Endodermal cell (in vitro differentiated cells): ENCODE measurements around the gene SPATA46. TPM values are rescaled to one million over a fixed set of nuclear protein-coding genes. Genes with fewer than 3 reads are reported as not detected.

Experiments used
- DNase-seq: peaks from one replicate; pipeline ENCODE4 v3.0.0-alpha.2; 2017
- H3K27ac ChIP-seq: 2 replicates; pipeline ENCODE4 v1.5.1; 2013; ENCODE audit warnings: mild to moderate bottlenecking, low read depth, low read length, moderate library complexity
- H3K27me3 ChIP-seq: 2 replicates; pipeline ENCODE4 v1.6.1; 2013; ENCODE audit warnings: mild to moderate bottlenecking, low read length, moderate library complexity; ENCODE audit not compliant: insufficient read depth, control insufficient read depth, poor library complexity, severe bottlenecking
- H3K36me3 ChIP-seq: 2 replicates; pipeline ENCODE4 v1.7.0; 2013; ENCODE audit warnings: mild to moderate bottlenecking, low read length, moderate library complexity; ENCODE audit not compliant: control insufficient read depth, insufficient read depth
- H3K4me1 ChIP-seq: one replicate; pipeline ENCODE4 v1.7.0; 2013; ENCODE audit warnings: low read length; ENCODE audit not compliant: control insufficient read depth, insufficient read depth
- H3K4me3 ChIP-seq: 2 replicates; pipeline ENCODE4 v1.5.1; 2013; ENCODE audit warnings: mild to moderate bottlenecking, low read length, moderate library complexity
- H3K9ac ChIP-seq: 2 replicates; pipeline ENCODE4 v1.6.1; 2013; ENCODE audit warnings: mild to moderate bottlenecking, low read length, moderate library complexity; ENCODE audit not compliant: poor library complexity, severe bottlenecking; ENCODE audit errors: extremely low read depth
- H3K9me3 ChIP-seq: 2 replicates; pipeline ENCODE4 v1.6.1; 2013; ENCODE audit warnings: mild to moderate bottlenecking, low read length, moderate library complexity; ENCODE audit not compliant: control insufficient read depth
- H3K27ac Mint-ChIP-seq: 2 replicates; pipeline ENCODE4 v1.8.0; 2020; ENCODE audit warnings: mixed read lengths
- H3K27me3 Mint-ChIP-seq: 2 replicates; pipeline ENCODE4 v1.8.0; 2021; ENCODE audit warnings: mild to moderate bottlenecking, mixed read lengths; ENCODE audit not compliant: insufficient read depth
- H3K36me3 Mint-ChIP-seq: 2 replicates; pipeline ENCODE4 v1.8.0; 2020; ENCODE audit warnings: low read depth, mixed read lengths
- H3K4me1 Mint-ChIP-seq: 2 replicates; pipeline ENCODE4 v1.8.0; 2020; ENCODE audit warnings: mixed read lengths
- H3K4me3 Mint-ChIP-seq: 2 replicates; pipeline ENCODE4 v1.8.0; 2020; ENCODE audit warnings: mild to moderate bottlenecking, moderate library complexity, mixed read lengths
- H3K9me3 Mint-ChIP-seq: 2 replicates; pipeline ENCODE4 v1.8.0; 2020; ENCODE audit warnings: mild to moderate bottlenecking, mixed read lengths
- CTCF ChIP-seq: fragments of 200-600 bp; sonication (generic); conservative IDR thresholded peaks from 2 replicates; pipeline ENCODE4 v1.5.0; 2021; ENCODE audit warnings: antibody characterized with exemption, mild to moderate bottlenecking
- WGBS, 2 experiments: methylation state at CpG; one replicate each; pipeline versions ENCODE4 v1.1.5 to v1.1.7; 2013; ENCODE audit warnings: missing lambda C conversion rate in 2 of 2, mixed read lengths in 1 of 2; ENCODE audit not compliant: insufficient coverage in 1 of 2, insufficient read length in 1 of 2; 5-methylcytosine and 5-hydroxymethylcytosine counted together
- total RNA-seq, 2 donors: library from RNA; stranded (reverse); fragmentation: NEBNext Ultra II Directional in 1 of 2; extraction: Animal tissue kit (Norgen Biotek cat#: 25700) in 1 of 2; gene quantifications; 2 replicates in 1 of 2; 3 replicates in 1 of 2; pipeline ENCODE4 v1.2.1, GENCODE V29; 2021

SPATA46 gene
- total RNA-seq, 2 donors from 2014 or later = not detected

GRCh38 chr1:162335126-162335525 lies 41.5 kb downstream of the SPATA46 start:
- no peaks in the 10 kb centered on the region for H3K9me3 Mint-ChIP-seq
- H3K4me1 Mint-ChIP-seq = peaks cover 2% of the 10 kb centered on the region
- H3K4me3 Mint-ChIP-seq = no peak overlapping the region
- no peak for TF ChIP-seq CTCF
- no peak overlapping the region for H3K27ac Mint-ChIP-seq
- peak overlapping the region; percentile 57 for H3K27ac ChIP-seq
- H3K4me1 ChIP-seq = no peaks in the 10 kb centered on the region
- no peaks in the 10 kb centered on the region for H3K27me3 ChIP-seq
- H3K9ac ChIP-seq = no peak overlapping the region
- H3K4me3 ChIP-seq = no peak overlapping the region
- no peaks in the 10 kb centered on the region for H3K36me3 Mint-ChIP-seq
- H3K36me3 ChIP-seq = no peaks in the 10 kb centered on the region
- H3K9me3 ChIP-seq = no peaks in the 10 kb centered on the region
- WGBS, 2 experiments = 91 to 100% methylated on average over 4 to 5 of the region's 5 CpGs
- no peaks in the 10 kb centered on the region for H3K27me3 Mint-ChIP-seq
- DNase-seq = no peak

GRCh38 chr1:162333991-162334390 lies 42.7 kb downstream of the SPATA46 start:
- H3K4me3 Mint-ChIP-seq = no peak overlapping the region
- no peak for TF ChIP-seq CTCF
- Histone ChIP-seq H3K9me3 (no peaks in the 10 kb centered on the region), H3K9ac (no peak overlapping the region), H3K36me3 (no peaks in the 10 kb centered on the region), H3K27me3 (no peaks in the 10 kb centered on the region), H3K4me3 (no peak overlapping the region), H3K27ac (peak overlapping the region; percentile 57), H3K4me1 (no peaks in the 10 kb centered on the region)
- peaks cover 2% of the 10 kb centered on the region for H3K4me1 Mint-ChIP-seq
- H3K9me3 Mint-ChIP-seq = no peaks in the 10 kb centered on the region
- DNase-seq = no peak
- H3K27me3 Mint-ChIP-seq = no peaks in the 10 kb centered on the region
- no peaks in the 10 kb centered on the region for H3K36me3 Mint-ChIP-seq
- no peak overlapping the region for H3K27ac Mint-ChIP-seq

GRCh38 chr1:162329826-162330225 lies 46.8 kb downstream of the SPATA46 start:
- Histone ChIP-seq H3K4me3 (no peak overlapping the region), H3K9me3 (no peaks in the 10 kb centered on the region), H3K27ac (no peak overlapping the region), H3K27me3 (no peaks in the 10 kb centered on the region), H3K36me3 (no peaks in the 10 kb centered on the region), H3K4me1 (no peaks in the 10 kb centered on the region), H3K9ac (no peak overlapping the region)
- H3K27ac Mint-ChIP-seq = no peak overlapping the region
- no peaks in the 10 kb centered on the region for H3K9me3 Mint-ChIP-seq
- no peaks in the 10 kb centered on the region for H3K4me1 Mint-ChIP-seq
- no peak for TF ChIP-seq CTCF
- H3K27me3 Mint-ChIP-seq = no peaks in the 10 kb centered on the region
- WGBS, 2 experiments = 64 to 78% methylated on average over 2 to 3 of the region's 3 CpGs
- DNase-seq = no peak
- H3K4me3 Mint-ChIP-seq = no peak overlapping the region
- no peaks in the 10 kb centered on the region for H3K36me3 Mint-ChIP-seq
